K562 (cell line): Measurements from ENCODE around the gene RNASE8. TPM values are rescaled to one million over a fixed set of nuclear protein-coding genes. Genes with fewer than 3 reads are reported as not detected.
A peak's percentile ranks its signal among the peaks of the same experiment; 100 is the strongest.

Source experiments
- ATF1 ChIP-seq, 2 experiments: fragments of 450-650 bp in 1 of 2; IDR thresholded peaks; 2 replicates each; pipeline ENCODE4 v1.6.1; 2016; ENCODE audit warnings: missing compliant biosample characterization in 1 of 2, missing genetic modification characterization in 1 of 2
- CHD2 ChIP-seq: IDR thresholded peaks from 2 replicates; pipeline ENCODE4 v1.6.1; 2011; ENCODE audit warnings: low read depth, low read length
- CREB3 ChIP-seq: fragments of 450-650 bp; conservative IDR thresholded peaks from 2 replicates; pipeline ENCODE4 v1.6.1; 2016; ENCODE audit warnings: missing genetic modification characterization, low read depth, mild to moderate bottlenecking, missing compliant biosample characterization, moderate library complexity
- CREBBP ChIP-seq: IDR thresholded peaks from one replicate; pipeline ENCODE4 v1.6.1; 2012; ENCODE audit warnings: low read depth, mild to moderate bottlenecking, control low read depth, inconsistent platforms, low read length
- GTF2E2 ChIP-seq: fragments of 200-800 bp; sonication (Bioruptor generic); IDR thresholded peaks from 2 replicates; pipeline ENCODE4 v1.6.1; 2016; ENCODE audit warnings: missing genetic modification characterization, missing compliant biosample characterization
- KLF6 ChIP-seq: fragments of 250-450 bp; sonication (Bioruptor Pico); IDR thresholded peaks from 2 replicates; pipeline ENCODE4 v1.4.0; 2020; ENCODE audit warnings: mild to moderate bottlenecking, moderate library complexity, borderline replicate concordance
- MAFG ChIP-seq: fragments of 450-650 bp; conservative IDR thresholded peaks from 2 replicates; pipeline ENCODE4 v1.6.1; 2016; ENCODE audit warnings: missing genetic modification characterization, missing compliant biosample characterization
- MEF2A ChIP-seq: IDR thresholded peaks from 2 replicates; pipeline ENCODE4 v1.6.1; 2011; ENCODE audit warnings: low read depth, mild to moderate bottlenecking, low read length, moderate library complexity; ENCODE audit not compliant: control insufficient read depth
- NFYB ChIP-seq: IDR thresholded peaks from 2 replicates; pipeline ENCODE4 v1.6.1; 2011; ENCODE audit warnings: mild to moderate bottlenecking, moderate library complexity; ENCODE audit not compliant: insufficient read length; ENCODE audit errors: extremely low read depth
- NR4A1 ChIP-seq, 2 experiments: fragments of 250-450 bp in 1 of 2; fragments of 450-650 bp in 1 of 2; sonication (Bioruptor Pico) in 1 of 2; IDR thresholded peaks; 2 replicates each; pipeline versions ENCODE4 v1.4.0 to v1.6.1; 2016 to 2020; ENCODE audit warnings: mild to moderate bottlenecking in 2 of 2, missing compliant biosample characterization in 1 of 2, missing genetic modification characterization in 1 of 2, moderate library complexity in 1 of 2
- NRF1 ChIP-seq, 2 experiments: fragments of 450-650 bp; IDR thresholded peaks in 1 of 2; conservative IDR thresholded peaks in 1 of 2; 2 replicates each; pipeline ENCODE4 v1.6.1; 2014; ENCODE audit warnings: mild to moderate bottlenecking in 2 of 2
- PHB2 ChIP-seq: fragments of 450-650 bp; IDR thresholded peaks from 2 replicates; pipeline ENCODE4 v1.6.1; 2017; ENCODE audit warnings: low read depth
- POLR2AphosphoS5 ChIP-seq: IDR thresholded peaks from 2 replicates; pipeline ENCODE4 v1.6.1; 2011; ENCODE audit warnings: mild to moderate bottlenecking, low read depth, low read length, moderate library complexity; ENCODE audit not compliant: control insufficient read depth, insufficient read depth
- PTRF ChIP-seq: fragments of 450-650 bp; IDR thresholded peaks from 2 replicates; pipeline ENCODE4 v1.6.1; 2016; ENCODE audit warnings: mild to moderate bottlenecking, missing genetic modification characterization, missing compliant biosample characterization
- SMAD2 ChIP-seq: fragments of 150-350 bp; IDR thresholded peaks from 2 replicates; pipeline ENCODE4 v1.6.1; 2014; ENCODE audit warnings: low read depth, mild to moderate bottlenecking, low read length
- SMARCA5 ChIP-seq: fragments of 450-650 bp; IDR thresholded peaks from 2 replicates; pipeline ENCODE4 v1.6.1; 2016
- TCF7L2 ChIP-seq: fragments of 150-350 bp; IDR thresholded peaks from 2 replicates; pipeline ENCODE4 v1.6.1; 2016; ENCODE audit warnings: low read depth, mild to moderate bottlenecking, low read length, moderate library complexity
- ZBTB7A ChIP-seq: IDR thresholded peaks from 2 replicates; pipeline ENCODE4 v1.6.1; 2011; ENCODE audit warnings: low read depth, mild to moderate bottlenecking, low read length, moderate library complexity, borderline replicate concordance; ENCODE audit not compliant: control insufficient read depth
- ZNF395 ChIP-seq: fragments of 200-800 bp; sonication (Bioruptor generic); IDR thresholded peaks from 2 replicates; pipeline ENCODE4 v1.6.1; 2017; ENCODE audit warnings: missing genetic modification characterization, missing compliant biosample characterization
- ZNF449 ChIP-seq: fragments of 250-450 bp; sonication (Bioruptor Pico); IDR thresholded peaks from 2 replicates; pipeline ENCODE4 v1.8.0; 2022; ENCODE audit warnings: moderate library complexity, mild to moderate bottlenecking, inconsistent platforms
- ZNF696 ChIP-seq: fragments of 250-450 bp; sonication (Bioruptor Pico); conservative IDR thresholded peaks from 2 replicates; pipeline ENCODE4 v1.4.0; 2020; ENCODE audit warnings: mild to moderate bottlenecking, moderate library complexity
- polyA plus RNA-seq, 8 experiments: library from polyadenylated mRNA; depleted of rRNA in 4 of 8; stranded (reverse) in 5 of 8; unstranded in 3 of 8; fragments of >200 nt; fragmentation: Nextera tagmentation in 2 of 8; fragmentation: Illumina TruSeq in 1 of 8; extraction: Ambion mirVana in 2 of 8; extraction: Trizol in 1 of 8; gene quantifications; 2 replicates each; pipeline versions ENCODE4 v1.2.1 to v1.2.3, GENCODE V29; 2011 to 2014; ENCODE audit warnings: inconsistent platforms in 1 of 8, missing spikeins in 1 of 8
- total RNA-seq, 7 experiments: library from RNA; depleted of rRNA in 6 of 7; stranded (reverse); fragments of >200 nt in 6 of 7; fragmentation: Illumina TruSeq in 2 of 7; extraction: Trizol in 2 of 7; gene quantifications; 2 replicates each; pipeline versions ENCODE4 v1.2.1 to v1.2.3, GENCODE V29; 2011 to 2021; ENCODE audit warnings: low replicate concordance in 1 of 7
- TF ChIP-seq, protein P1 (sequence below): fragments of 250-450 bp; sonication (Bioruptor Pico); IDR thresholded peaks from 2 replicates; pipeline ENCODE4 v1.5.0; 2022; ENCODE audit warnings: mild to moderate bottlenecking

Gene RNASE8
- total and polyA plus RNA-seq, 9 of the 15 experiments (the other 6 are each of a cell fraction or from before 2014, with no cell fraction given), result not detected

DNA sequence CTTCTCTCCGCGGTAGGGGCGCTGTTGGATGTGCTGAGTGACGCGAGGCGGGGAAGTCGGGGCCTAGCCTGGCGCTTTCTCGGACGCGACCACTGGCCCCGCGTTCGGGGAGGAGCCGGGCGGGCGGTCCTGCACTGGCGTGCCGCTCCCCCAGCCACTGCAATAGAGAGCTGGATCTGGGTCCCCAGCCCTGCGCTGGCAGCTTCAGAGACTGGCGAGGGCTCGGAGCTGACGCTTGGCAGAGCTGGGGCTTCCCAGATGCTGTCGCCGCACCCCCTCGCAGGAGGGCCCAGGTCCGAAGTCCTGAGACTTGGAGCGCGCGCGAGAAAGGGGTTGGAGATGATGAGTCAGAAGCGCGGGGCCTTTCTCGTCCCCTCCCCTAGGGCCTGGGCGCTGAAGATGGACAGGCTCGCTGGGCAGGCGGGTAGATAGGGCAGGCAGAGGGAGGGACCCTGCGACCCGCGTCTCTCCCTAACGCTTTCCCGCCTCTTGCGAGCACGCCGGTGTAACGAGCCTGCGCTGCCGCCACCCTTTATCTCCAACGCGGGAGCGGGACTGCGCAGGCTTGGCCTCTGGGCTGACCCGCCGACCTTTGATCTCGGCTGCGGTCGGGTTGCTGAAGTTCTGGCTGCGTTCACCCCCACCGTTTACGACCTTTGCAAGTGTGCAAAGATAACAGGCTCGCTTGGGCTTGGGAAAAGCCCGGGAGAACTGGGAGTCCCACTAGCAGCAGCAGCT, 46.3 kb downstream of the RNASE8 start (continued):
- TF ChIP-seq PTRF, result no peak
- peak; percentile 40; the same call in 1 of the 2 replicates for TF ChIP-seq ATF1 (CRISPR knock-in tag; IDR thresholded peaks at IDR 0.05)
- TF ChIP-seq ATF1 (tag; IDR thresholded peaks at IDR 0.05), result peak; percentile 94
- peak; percentile 32; the same call in 1 of the 2 replicates for TF ChIP-seq MAFG (tag)
- TF ChIP-seq, protein P1, sequence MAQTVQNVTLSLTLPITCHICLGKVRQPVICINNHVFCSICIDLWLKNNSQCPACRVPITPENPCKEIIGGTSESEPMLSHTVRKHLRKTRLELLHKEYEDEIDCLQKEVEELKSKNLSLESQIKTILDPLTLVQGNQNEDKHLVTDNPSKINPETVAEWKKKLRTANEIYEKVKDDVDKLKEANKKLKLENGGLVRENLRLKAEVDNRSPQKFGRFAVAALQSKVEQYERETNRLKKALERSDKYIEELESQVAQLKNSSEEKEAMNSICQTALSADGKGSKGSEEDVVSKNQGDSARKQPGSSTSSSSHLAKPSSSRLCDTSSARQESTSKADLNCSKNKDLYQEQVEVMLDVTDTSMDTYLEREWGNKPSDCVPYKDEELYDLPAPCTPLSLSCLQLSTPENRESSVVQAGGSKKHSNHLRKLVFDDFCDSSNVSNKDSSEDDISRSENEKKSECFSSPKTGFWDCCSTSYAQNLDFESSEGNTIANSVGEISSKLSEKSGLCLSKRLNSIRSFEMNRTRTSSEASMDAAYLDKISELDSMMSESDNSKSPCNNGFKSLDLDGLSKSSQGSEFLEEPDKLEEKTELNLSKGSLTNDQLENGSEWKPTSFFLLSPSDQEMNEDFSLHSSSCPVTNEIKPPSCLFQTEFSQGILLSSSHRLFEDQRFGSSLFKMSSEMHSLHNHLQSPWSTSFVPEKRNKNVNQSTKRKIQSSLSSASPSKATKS (CRISPR knock-in tag), result no peak
- TF ChIP-seq NR4A1 (CRISPR knock-in tag; IDR thresholded peaks at IDR 0.05), result no peak
- TF ChIP-seq NR4A1 (tag; IDR thresholded peaks at IDR 0.05), result peak; percentile 33; the same call in 1 of the 2 replicates
- TF ChIP-seq CHD2, result peak; percentile 95
- peak; percentile 76; the same call in 1 of the 2 replicates for TF ChIP-seq ZNF395 (CRISPR knock-in tag)
- TF ChIP-seq SMARCA5, result no peak
- no peak for TF ChIP-seq SMAD2
- peak; percentile 93 to 94 for TF ChIP-seq NRF1 (conservative IDR thresholded peaks at IDR 0.05 in 1 of 2, IDR thresholded peaks at IDR 0.05 in 1 of 2)
- no peak for TF ChIP-seq GTF2E2 (tag)
- TF ChIP-seq NFYB, result no peak
- no peak for TF ChIP-seq PHB2
- peak; percentile 31; the same call in 1 of the 2 replicates for TF ChIP-seq POLR2AphosphoS5
- TF ChIP-seq CREBBP, result no peak
- peak; percentile 94 for TF ChIP-seq TCF7L2
- peak; percentile 82 for TF ChIP-seq ZBTB7A
- TF ChIP-seq MEF2A, result no peak
- TF ChIP-seq CREB3 (tag), result peak; percentile 68
- TF ChIP-seq ZNF696 (CRISPR knock-in tag), result no peak
- TF ChIP-seq ZNF449 (CRISPR knock-in tag), result no peak
- TF ChIP-seq KLF6, result no peak
